NCI-H1092 (cell line): ENCODE results near the gene PPIC.
"Not testable (repeated sequence)": the region's sequence is repeated elsewhere in the genome, so short reads cannot be mapped to it uniquely, and the experiment has no call there.

ENCODE experiments used
- DNase-seq: peaks from one replicate; lab custom pipeline; 2025; lab: John Stamatoyannopoulos, UW

The PPIC gene

GRCh38 chr5:123007754-123008153, 28.8 kb downstream of the PPIC start:
- no peak for DNase-seq

GRCh38 chr5:123007182-123007581, 29.3 kb downstream of the PPIC start:
- DNase-seq, result no peak

- DNase-seq, result no peak
Measured at GRCh38 chr5:123001808-123002207, 34.7 kb downstream of the PPIC start.

- no peak for DNase-seq
Measured at GRCh38 chr5:123000731-123001130, 35.8 kb downstream of the PPIC start.

- DNase-seq, result no peak
Measured at GRCh38 chr5:122999947-123000563, 36.5 kb downstream of the PPIC start.

- DNase-seq, result no peak
Measured at GRCh38 chr5:122997294-122997693, 39.2 kb downstream of the PPIC start.

GRCh38 chr5:122996091-122996490, 40.4 kb downstream of the PPIC start:
- no peak for DNase-seq

- no peak for DNase-seq
Measured at GRCh38 chr5:122985954-122986721, 50.4 kb downstream of the PPIC start.

- no peak for DNase-seq
Measured at GRCh38 chr5:122985006-122985700, 51.4 kb downstream of the PPIC start.

- DNase-seq, result no peak
Measured at GRCh38 chr5:122984425-122984824, 52.1 kb downstream of the PPIC start.

- no peak for DNase-seq
Measured at GRCh38 chr5:122982376-122982775, 54.1 kb downstream of the PPIC start.

- no peak for DNase-seq
Measured at GRCh38 chr5:122981846-122982245, 54.7 kb downstream of the PPIC start.

GRCh38 chr5:122978644-122979297, 57.8 kb downstream of the PPIC start:
- no peak for DNase-seq

GRCh38 chr5:122978068-122978467, 58.5 kb downstream of the PPIC start:
- DNase-seq, result no peak

GRCh38 chr5:122977319-122977718, 59.2 kb downstream of the PPIC start:
- no peak for DNase-seq

- not testable (repeated sequence) for DNase-seq
Measured at GRCh38 chr5:122974251-122974650, 62.3 kb downstream of the PPIC start.

GRCh38 chr5:122973759-122974158, 62.8 kb downstream of the PPIC start:
- DNase-seq, result not testable (repeated sequence)
